ENCODE results near the gene KPNA2. TPM values are rescaled to one million over a fixed set of nuclear protein-coding genes. Genes with fewer than 3 reads are reported as not detected.
A peak's percentile ranks its signal among the peaks of the same experiment; 100 is the strongest.

The KPNA2 gene
- total and polyA plus RNA-seq, 2 of the 13 experiments (the other 11 are each of a cell fraction or from before 2014, with no cell fraction given): 111 to 305 TPM

DNA sequence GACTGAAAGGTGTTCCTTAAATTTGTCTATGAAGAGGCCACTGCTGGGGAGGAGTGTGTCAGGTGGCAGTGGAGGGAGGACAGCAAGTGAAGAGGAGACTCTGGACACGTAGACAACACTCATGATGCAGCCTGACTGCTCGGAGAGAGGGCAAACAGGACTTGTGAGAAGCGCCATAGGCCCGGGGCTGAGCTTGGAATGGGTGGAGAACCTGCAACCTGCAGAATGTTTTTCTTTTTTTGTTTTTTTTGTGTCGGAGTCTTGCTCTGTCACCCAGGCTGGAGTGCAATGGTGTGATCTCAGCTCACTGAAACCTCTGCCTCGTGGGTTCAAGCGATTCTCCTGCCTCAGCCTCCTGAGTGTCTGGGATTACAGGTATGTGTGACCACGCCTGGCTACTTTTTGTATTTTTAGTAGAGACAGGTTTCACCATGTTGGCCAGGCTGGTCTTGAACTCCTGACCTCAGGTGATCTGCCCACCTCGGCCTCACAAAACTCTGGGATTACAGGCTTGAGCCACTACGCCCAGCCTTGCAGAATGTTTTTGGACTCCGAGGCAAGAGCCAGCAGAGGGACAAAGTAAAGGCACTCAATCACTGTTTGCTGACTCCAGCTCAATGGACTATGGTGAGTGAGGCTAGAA lies 20.3 kb upstream of the KPNA2 start:
- H3K4me3 ChIP-seq (replicated peaks in 1 of 3; ENCODE audit: insufficient read depth in 1 of 3, low read depth in 2 of 3, low read length in 3 of 3): peak overlapping the region in 1 of 3 experiments; percentile 57; a peak in 4 of 6 replicates
- peaks cover 44% of the 10 kb centered on the region for H3K4me1 ChIP-seq (ENCODE audit: insufficient read depth, low read length)
- in situ Hi-C loops (cut with HindIII; ENCODE audit: extremely low pct_ligation_motif_present, low pct_unique_long_range_greater_than_20kb) (no loop called here), intact Hi-C loops (cut with micrococcal nuclease; ENCODE audit: unreplicated experiment) (no loop called here)
- ATAC-seq (no peak), DNase-seq (ENCODE audit: low spot score) (no peak), FAIRE-seq (no peak)
- WGBS (ENCODE audit: low lambda C conversion rate): 25% methylated on average over 11 of the region's 11 CpGs
- H3K27me3 ChIP-seq (ENCODE audit: control insufficient read depth in 1 of 2, insufficient read depth in 2 of 2, low read length in 2 of 2): peaks cover 0 to 5% of the 10 kb centered on the region in 2 experiments; a peak in 1 of 5 replicates
- 0 out of 2 replicates have a peak overlapping the region, but pooled peaks have one; percentile 13 for H3K9ac ChIP-seq (ENCODE audit: insufficient read depth, low read depth, low read length)
- no peak overlapping the region for H3K27ac ChIP-seq (ENCODE audit: extremely low read length, insufficient read depth, low read length)
- CTCF ChIA-PET (ENCODE audit: low intra/inter-chr PET ratio, low total read pairs): no interaction called here
- BruUV-seq (replicated peaks): no TSS peak
- peak overlapping the region; percentile 18 for H2AFZ ChIP-seq (ENCODE audit: low read length)
- H3K36me3 ChIP-seq (replicated peaks in 1 of 2; ENCODE audit: control insufficient read depth in 1 of 2, insufficient read depth in 2 of 2, low read length in 2 of 2): no peaks in the 10 kb centered on the region
- no peaks in the 10 kb centered on the region for H3K9me3 ChIP-seq (ENCODE audit: low read length)
- POLR2A ChIA-PET: interaction anchor here (1.0 kb wide), 1 partner anchor 19 kb away, joined by 3 read pairs; no protein-coding TSS in a partner anchor
- H3K4me2 ChIP-seq (ENCODE audit: low read depth, low read length): peak overlapping the region; percentile 73
- H3K79me2 ChIP-seq (ENCODE audit: insufficient read depth, low read length): no peaks in the 10 kb centered on the region
- no peaks in the 10 kb centered on the region for H4K20me1 ChIP-seq (ENCODE audit: insufficient read depth, low read length)
- TF ChIP-seq ZNF883 (CRISPR knock-in tag; IDR thresholded peaks at IDR 0.05; ENCODE audit: not compliant biosample characterization) (no peak), KLF6 (CRISPR knock-in tag; IDR thresholded peaks at IDR 0.05) (no peak), PAF1 (CRISPR knock-in tag; IDR thresholded peaks at IDR 0.05) (no peak), TEAD3 (CRISPR knock-in tag; optimal IDR thresholded peaks at IDR 0.05; ENCODE audit: borderline replicate concordance) (no peak), ZBTB1 (CRISPR knock-in tag; IDR thresholded peaks at IDR 0.05; ENCODE audit: borderline replicate concordance) (no peak), ZNF256 (CRISPR knock-in tag; conservative IDR thresholded peaks at IDR 0.05) (no peak), ZMYM3 (CRISPR knock-in tag; IDR thresholded peaks at IDR 0.05) (no peak), TGIF2 (CRISPR knock-in tag; IDR thresholded peaks at IDR 0.05) (no peak), ZNF10 (CRISPR knock-in tag; IDR thresholded peaks at IDR 0.05; ENCODE audit: borderline replicate concordance, low read depth) (no peak), HOXA7 (CRISPR knock-in tag; IDR thresholded peaks at IDR 0.05) (no peak), GABPA (IDR thresholded peaks at IDR 0.05; ENCODE audit: low read depth, low read length) (no peak), GABPA (CRISPR knock-in tag; IDR thresholded peaks at IDR 0.05; ENCODE audit: low read depth) (no peak), ZSCAN22 (CRISPR knock-in tag; IDR thresholded peaks at IDR 0.05) (no peak), SATB2 (CRISPR knock-in tag; IDR thresholded peaks at IDR 0.05) (no peak), MTA3 (CRISPR knock-in tag; IDR thresholded peaks at IDR 0.05) (no peak), NCOR1 (IDR thresholded peaks at IDR 0.05; ENCODE audit: borderline replicate concordance, low read length) (no peak), SIN3A (IDR thresholded peaks at IDR 0.05; ENCODE audit: borderline replicate concordance, low read depth, low read length) (no peak), PPARG (CRISPR knock-in tag; conservative IDR thresholded peaks at IDR 0.05) (no peak), HOXD1 (CRISPR knock-in tag; IDR thresholded peaks at IDR 0.05) (no peak), ZNF124 (CRISPR knock-in tag; IDR thresholded peaks at IDR 0.05) (no peak), ZNF543 (CRISPR knock-in tag; IDR thresholded peaks at IDR 0.05) (no peak), ZNF879 (CRISPR knock-in tag; IDR thresholded peaks at IDR 0.05) (no peak), TP53 (CRISPR knock-in tag; conservative IDR thresholded peaks at IDR 0.05) (no peak)
- TF ChIP-seq, protein P1, sequence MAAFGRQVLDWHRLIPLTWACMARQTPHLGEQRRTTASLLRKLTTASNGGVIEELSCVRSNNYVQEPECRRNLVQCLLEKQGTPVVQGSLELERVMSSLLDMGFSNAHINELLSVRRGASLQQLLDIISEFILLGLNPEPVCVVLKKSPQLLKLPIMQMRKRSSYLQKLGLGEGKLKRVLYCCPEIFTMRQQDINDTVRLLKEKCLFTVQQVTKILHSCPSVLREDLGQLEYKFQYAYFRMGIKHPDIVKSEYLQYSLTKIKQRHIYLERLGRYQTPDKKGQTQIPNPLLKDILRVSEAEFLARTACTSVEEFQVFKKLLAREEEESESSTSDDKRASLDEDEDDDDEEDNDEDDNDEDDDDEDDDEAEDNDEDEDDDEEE (CRISPR knock-in tag; IDR thresholded peaks at IDR 0.05): no peak
- TF ChIP-seq, protein P2, sequence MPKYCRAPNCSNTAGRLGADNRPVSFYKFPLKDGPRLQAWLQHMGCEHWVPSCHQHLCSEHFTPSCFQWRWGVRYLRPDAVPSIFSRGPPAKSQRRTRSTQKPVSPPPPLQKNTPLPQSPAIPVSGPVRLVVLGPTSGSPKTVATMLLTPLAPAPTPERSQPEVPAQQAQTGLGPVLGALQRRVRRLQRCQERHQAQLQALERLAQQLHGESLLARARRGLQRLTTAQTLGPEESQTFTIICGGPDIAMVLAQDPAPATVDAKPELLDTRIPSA (CRISPR knock-in tag; IDR thresholded peaks at IDR 0.05; ENCODE audit: borderline replicate concordance): no peak
- TF ChIP-seq, protein P3, sequence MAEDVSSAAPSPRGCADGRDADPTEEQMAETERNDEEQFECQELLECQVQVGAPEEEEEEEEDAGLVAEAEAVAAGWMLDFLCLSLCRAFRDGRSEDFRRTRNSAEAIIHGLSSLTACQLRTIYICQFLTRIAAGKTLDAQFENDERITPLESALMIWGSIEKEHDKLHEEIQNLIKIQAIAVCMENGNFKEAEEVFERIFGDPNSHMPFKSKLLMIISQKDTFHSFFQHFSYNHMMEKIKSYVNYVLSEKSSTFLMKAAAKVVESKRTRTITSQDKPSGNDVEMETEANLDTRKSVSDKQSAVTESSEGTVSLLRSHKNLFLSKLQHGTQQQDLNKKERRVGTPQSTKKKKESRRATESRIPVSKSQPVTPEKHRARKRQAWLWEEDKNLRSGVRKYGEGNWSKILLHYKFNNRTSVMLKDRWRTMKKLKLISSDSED (CRISPR knock-in tag; IDR thresholded peaks at IDR 0.05): no peak

Data from HepG2 (cell line).